T-helper 17 cell (primary cell): ENCODE measurements around the gene TEK. TPM values are rescaled to one million over a fixed set of nuclear protein-coding genes. Genes with fewer than 3 reads are reported as not detected.
"Not testable (repeated sequence)": the region's sequence is repeated elsewhere in the genome, so short reads cannot be mapped to it uniquely, and the experiment has no call there.

ENCODE experiments used
- ATAC-seq: fragments of 150-1000 bp; cut with Tn5 transposase; 2 replicates; pipeline ENCODE4 v1.10.0; 2021; ENCODE audit warnings: mild to moderate bottlenecking, moderate library complexity
- DNase-seq, 3 donors: peaks; one replicate each; pipeline versions ENCODE4 v3.0.0 to v3.0.0-alpha.2; 2020 to 2021
- H3K9me3 ChIP-seq: one replicate; pipeline ENCODE4 v1.7.0; 2013; ENCODE audit warnings: low read length, mild to moderate bottlenecking; ENCODE audit not compliant: control insufficient read depth, poor library complexity, severe bottlenecking
- H3K27ac Mint-ChIP-seq: one replicate; pipeline ENCODE4 v1.8.0; 2022; ENCODE audit warnings: mild to moderate bottlenecking, moderate library complexity, mixed read lengths
- H3K27me3 Mint-ChIP-seq: one replicate; pipeline ENCODE4 v1.8.0; 2022; ENCODE audit warnings: mixed read lengths
- H3K36me3 Mint-ChIP-seq: one replicate; pipeline ENCODE4 v1.8.0; 2022; ENCODE audit warnings: low read depth, mixed read lengths
- H3K4me1 Mint-ChIP-seq: one replicate; pipeline ENCODE4 v1.8.0; 2022; ENCODE audit warnings: mild to moderate bottlenecking, mixed read lengths
- H3K4me3 Mint-ChIP-seq: one replicate; pipeline ENCODE4 v1.8.0; 2022; ENCODE audit warnings: mild to moderate bottlenecking, moderate library complexity, mixed read lengths
- total RNA-seq, 4 donors: library from RNA in 2 of 4; stranded (reverse) in 2 of 4; gene quantifications; one replicate each; pipeline ENCODE4 v1.2.3 and lab custom pipeline; 2022 to 2026

Gene TEK
- not detected for total RNA-seq
- 0 reads per million in 2 donors for total RNA-seq (lab: John Stamatoyannopoulos, UW)

GRCh38 chr9:27108981-27109541 lies at the start of gene TEK:
Gene TEK, plus strand, starts transcription at chr9:27109225. Its CDS starts 366 bp downstream, at chr9:27109591.
- no peaks in the 10 kb centered on the region for H3K9me3 ChIP-seq
- Mint-ChIP-seq H3K27me3 (peaks cover 11% of the 10 kb centered on the region), H3K36me3 (no peaks in the 10 kb centered on the region), H3K4me3 (no peak within 1 kb of the TSS), H3K4me1 (no peaks in the 10 kb centered on the region), H3K27ac (no peak within 1 kb of the TSS)
- no peak for DNase-seq
- no peak for ATAC-seq

GRCh38 chr9:27059412-27059811 lies 49.6 kb upstream of the TEK start:
- Mint-ChIP-seq H3K27me3 (no peaks in the 10 kb centered on the region), H3K4me3 (no peak overlapping the region), H3K27ac (no peak overlapping the region), H3K4me1 (no peaks in the 10 kb centered on the region), H3K36me3 (peaks cover 5% of the 10 kb centered on the region)
- ATAC-seq (no peak), DNase-seq (no peak)
- no peaks in the 10 kb centered on the region for H3K9me3 ChIP-seq

GRCh38 chr9:27059907-27060306 lies 49.1 kb upstream of the TEK start:
- H3K9me3 ChIP-seq, result no peaks in the 10 kb centered on the region
- Mint-ChIP-seq H3K36me3 (peaks cover 5% of the 10 kb centered on the region), H3K4me1 (no peaks in the 10 kb centered on the region), H3K27me3 (no peaks in the 10 kb centered on the region), H3K4me3 (no peak overlapping the region), H3K27ac (no peak overlapping the region)
- ATAC-seq (no peak), DNase-seq (no peak)

- ATAC-seq (no peak), DNase-seq (no peak)
- H3K4me1 Mint-ChIP-seq, result no peaks in the 10 kb centered on the region
- H3K36me3 Mint-ChIP-seq, result no peaks in the 10 kb centered on the region
- no peaks in the 10 kb centered on the region for H3K9me3 ChIP-seq
- H3K27ac Mint-ChIP-seq, result no peak overlapping the region
- H3K27me3 Mint-ChIP-seq, result no peaks in the 10 kb centered on the region
- H3K4me3 Mint-ChIP-seq, result no peak overlapping the region
These were observed 43.7 kb upstream of the TEK start for GRCh38 chr9:27065288-27065687.

DNA sequence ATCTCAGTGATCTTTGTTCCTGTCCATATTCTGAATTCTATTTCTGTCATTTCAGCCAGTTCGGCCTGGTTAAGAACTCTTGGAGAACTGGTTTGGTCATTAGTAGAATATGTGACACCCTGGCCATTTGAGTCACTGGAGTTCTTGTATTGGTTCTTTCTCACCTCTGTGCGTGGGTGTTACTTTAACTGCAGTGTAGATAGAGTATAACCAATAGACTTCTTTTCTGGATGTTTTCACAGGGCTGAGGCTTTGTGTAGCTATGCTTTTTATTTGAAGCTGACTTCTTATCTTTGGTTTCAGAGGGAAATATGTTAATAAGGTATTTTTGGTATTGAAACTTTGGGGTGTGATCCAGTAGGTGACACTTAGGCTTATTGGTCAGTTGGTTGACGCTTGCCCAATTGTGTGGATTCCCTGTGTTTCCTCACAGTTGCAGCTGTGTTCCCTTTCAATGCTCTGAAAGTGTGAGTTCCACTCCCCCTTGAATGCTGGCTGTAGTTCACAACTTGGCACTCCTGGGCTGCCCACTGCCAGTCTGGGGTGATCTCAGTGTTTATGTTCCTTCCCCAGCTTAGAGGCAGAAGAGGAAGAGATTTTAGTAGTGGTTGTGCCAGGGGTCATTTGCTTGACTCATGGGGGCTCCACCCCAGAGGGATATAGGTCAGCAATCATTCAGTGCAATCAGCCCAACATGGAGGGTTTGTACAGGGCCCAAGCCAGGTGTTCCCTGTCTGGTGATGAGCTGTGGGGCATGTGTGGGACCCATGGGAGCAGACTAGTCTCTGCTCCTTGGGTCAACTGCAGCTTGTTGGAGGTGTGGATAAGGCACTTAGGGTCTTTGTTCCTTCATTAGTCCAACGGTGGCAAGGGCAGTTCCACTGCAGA lies 34.9 kb upstream of the TEK start:
- Mint-ChIP-seq H3K4me1 (no peaks in the 10 kb centered on the region), H3K36me3 (no peaks in the 10 kb centered on the region), H3K27me3 (no peaks in the 10 kb centered on the region), H3K4me3 (no peak overlapping the region), H3K27ac (no peak overlapping the region)
- no peak for DNase-seq
- ATAC-seq, result no peak
- no peaks in the 10 kb centered on the region for H3K9me3 ChIP-seq

DNA sequence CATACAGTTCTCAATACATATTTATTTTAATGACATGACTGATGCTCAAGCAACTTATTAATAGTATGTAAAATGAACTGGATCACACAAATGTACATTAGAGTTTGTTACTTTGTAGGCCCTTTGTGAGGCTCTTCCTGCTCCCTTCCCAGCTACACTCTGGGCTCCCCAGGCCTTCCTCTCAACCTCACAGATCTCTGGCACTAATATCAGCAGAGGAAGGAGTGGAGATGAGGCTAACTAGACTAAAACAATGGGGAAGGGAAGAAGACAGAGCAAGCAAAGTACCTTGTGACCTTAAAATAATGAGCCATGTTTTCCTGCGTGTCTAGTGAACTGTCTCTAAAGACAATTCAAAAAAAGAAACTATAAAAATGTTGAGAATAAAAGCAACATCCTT lies 30.3 kb upstream of the TEK start:
- no peaks in the 10 kb centered on the region for H3K9me3 ChIP-seq
- Mint-ChIP-seq H3K27me3 (no peaks in the 10 kb centered on the region), H3K4me1 (no peaks in the 10 kb centered on the region), H3K4me3 (no peak overlapping the region), H3K27ac (no peak overlapping the region), H3K36me3 (no peaks in the 10 kb centered on the region)
- no peak for DNase-seq
- no peak for ATAC-seq

DNA sequence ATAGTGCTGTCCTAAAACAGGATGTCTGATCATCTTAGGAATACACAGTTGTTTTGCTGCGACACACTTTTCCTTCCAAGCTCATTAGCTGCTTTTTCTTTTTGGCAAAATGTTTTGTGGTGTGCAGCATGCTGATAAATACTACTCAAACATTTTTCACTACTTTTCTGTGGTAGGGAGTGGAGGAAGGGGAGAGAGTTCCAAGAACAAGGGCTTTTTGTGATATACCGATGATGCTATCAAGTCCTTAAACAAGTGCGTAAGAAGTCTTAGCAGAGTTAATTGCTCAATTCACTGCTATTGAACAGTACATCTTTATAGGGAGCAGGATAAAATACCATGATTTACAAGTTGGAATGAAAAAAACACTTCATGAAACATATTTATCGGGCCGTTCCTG lies 23.6 kb upstream of the TEK start:
- Mint-ChIP-seq H3K4me1 (no peaks in the 10 kb centered on the region), H3K4me3 (no peak overlapping the region), H3K27me3 (peaks cover 6% of the 10 kb centered on the region), H3K27ac (no peak overlapping the region), H3K36me3 (no peaks in the 10 kb centered on the region)
- DNase-seq (no peak), ATAC-seq (no peak)
- H3K9me3 ChIP-seq, result no peaks in the 10 kb centered on the region

DNA sequence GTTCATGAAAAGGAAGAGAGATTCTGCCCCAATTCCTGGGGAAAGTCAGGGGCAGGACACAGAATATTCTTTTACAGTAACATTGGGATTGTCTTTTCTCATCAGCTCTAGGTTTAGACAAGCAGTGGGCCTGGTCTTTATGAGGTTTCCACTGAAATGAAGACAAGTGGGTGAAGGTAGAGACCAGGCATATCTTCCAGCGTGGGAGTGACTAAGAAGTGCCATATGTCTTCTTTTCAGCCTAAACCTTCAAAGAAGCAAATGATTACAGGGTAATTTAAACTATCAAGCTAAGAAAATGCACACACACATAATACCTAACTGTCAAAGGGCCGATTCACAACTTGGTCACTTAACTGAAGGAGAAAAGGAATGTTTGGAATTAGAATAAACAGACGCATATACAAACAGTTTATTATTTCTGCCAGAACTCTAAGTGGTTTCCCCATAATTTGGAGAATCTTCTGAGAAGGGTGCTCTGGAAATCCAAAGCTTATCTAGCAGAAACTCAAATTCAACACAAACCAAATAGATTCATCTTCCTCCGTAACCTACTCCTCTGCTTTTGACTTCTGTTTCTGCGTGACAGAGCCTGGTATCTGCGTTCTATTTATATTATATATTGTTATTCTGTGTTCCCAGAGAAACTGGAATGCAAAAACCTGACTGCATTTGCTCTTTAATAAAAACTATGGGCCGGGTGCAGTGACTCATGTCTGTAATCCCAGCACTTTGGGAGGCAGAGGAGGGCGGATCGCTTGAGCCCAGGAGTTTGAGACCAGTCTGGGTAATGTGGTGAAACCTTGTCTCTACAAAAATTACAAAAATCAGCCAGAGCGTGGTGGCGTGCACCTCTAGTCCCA lies 22.0 kb upstream of the TEK start:
- H3K9me3 ChIP-seq, result no peaks in the 10 kb centered on the region
- ATAC-seq (no peak), DNase-seq (no peak)
- Mint-ChIP-seq H3K4me3 (no peak overlapping the region), H3K4me1 (no peaks in the 10 kb centered on the region), H3K27ac (no peak overlapping the region), H3K36me3 (no peaks in the 10 kb centered on the region), H3K27me3 (peaks cover 6% of the 10 kb centered on the region)

DNA sequence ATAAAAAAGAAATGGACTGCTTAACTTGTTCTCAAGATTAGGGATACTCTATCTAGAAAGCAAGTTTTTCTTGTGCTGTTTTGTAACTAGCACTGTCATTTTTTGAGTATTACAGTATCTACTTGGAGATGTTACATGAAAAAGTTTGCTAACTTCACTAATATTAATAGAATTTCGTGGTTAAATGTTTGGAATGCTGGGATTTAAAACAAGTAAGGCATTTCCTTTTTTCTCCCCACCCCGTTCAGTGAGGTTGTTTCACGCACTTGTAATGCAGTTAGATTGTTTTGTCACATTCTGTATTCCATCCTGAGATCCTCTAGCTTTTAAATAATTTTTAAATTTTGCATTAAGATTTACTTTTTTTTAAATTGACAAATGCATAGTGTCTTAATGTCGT lies 20.0 kb upstream of the TEK start:
- Mint-ChIP-seq H3K4me1 (no peaks in the 10 kb centered on the region), H3K27me3 (peaks cover 6% of the 10 kb centered on the region), H3K27ac (no peak overlapping the region), H3K36me3 (no peaks in the 10 kb centered on the region), H3K4me3 (no peak overlapping the region)
- ATAC-seq, result no peak
- H3K9me3 ChIP-seq, result no peaks in the 10 kb centered on the region
- no peak for DNase-seq

GRCh38 chr9:27089706-27090105 lies 19.3 kb upstream of the TEK start:
- Mint-ChIP-seq H3K4me1 (no peaks in the 10 kb centered on the region), H3K36me3 (no peaks in the 10 kb centered on the region), H3K4me3 (no peak overlapping the region), H3K27ac (no peak overlapping the region), H3K27me3 (peaks cover 12% of the 10 kb centered on the region)
- DNase-seq (no peak), ATAC-seq (no peak)
- H3K9me3 ChIP-seq, result no peaks in the 10 kb centered on the region

- no peak for ATAC-seq
- no peaks in the 10 kb centered on the region for H3K4me1 Mint-ChIP-seq
These were observed 18.8 kb upstream of the TEK start for GRCh38 chr9:27090231-27090630.

DNA sequence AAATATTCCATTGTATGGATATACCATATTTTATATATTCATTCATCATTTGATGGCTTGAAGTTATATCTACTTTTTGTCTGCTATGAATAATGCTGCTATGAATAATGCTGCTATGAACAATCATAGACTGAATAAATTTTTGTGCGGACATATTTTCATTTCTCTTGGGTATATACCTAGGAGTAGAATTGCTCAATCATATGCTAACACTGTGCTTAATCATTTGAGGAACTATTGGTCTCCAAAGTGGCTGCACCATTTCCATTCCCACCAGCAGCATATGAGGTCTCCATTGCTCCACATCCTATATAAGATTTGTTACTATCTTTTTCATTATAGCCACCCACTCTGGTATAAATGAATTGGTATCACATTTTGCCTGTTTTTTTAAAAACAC lies 18.3 kb upstream of the TEK start:
- H3K4me1 Mint-ChIP-seq, result no peaks in the 10 kb centered on the region
- ATAC-seq (no peak), DNase-seq (no peak)
- no peak overlapping the region for H3K27ac Mint-ChIP-seq
- H3K27me3 Mint-ChIP-seq, result peaks cover 16% of the 10 kb centered on the region
- H3K36me3 Mint-ChIP-seq, result no peaks in the 10 kb centered on the region
- no peaks in the 10 kb centered on the region for H3K9me3 ChIP-seq
- no peak overlapping the region for H3K4me3 Mint-ChIP-seq

More at GRCh38 chr9:27090231-27090630, 18.8 kb upstream of the TEK start:
- Mint-ChIP-seq H3K4me3 (no peak overlapping the region), H3K36me3 (no peaks in the 10 kb centered on the region), H3K27ac (no peak overlapping the region), H3K27me3 (peaks cover 16% of the 10 kb centered on the region)
- DNase-seq, result no peak
- H3K9me3 ChIP-seq, result no peaks in the 10 kb centered on the region

DNA sequence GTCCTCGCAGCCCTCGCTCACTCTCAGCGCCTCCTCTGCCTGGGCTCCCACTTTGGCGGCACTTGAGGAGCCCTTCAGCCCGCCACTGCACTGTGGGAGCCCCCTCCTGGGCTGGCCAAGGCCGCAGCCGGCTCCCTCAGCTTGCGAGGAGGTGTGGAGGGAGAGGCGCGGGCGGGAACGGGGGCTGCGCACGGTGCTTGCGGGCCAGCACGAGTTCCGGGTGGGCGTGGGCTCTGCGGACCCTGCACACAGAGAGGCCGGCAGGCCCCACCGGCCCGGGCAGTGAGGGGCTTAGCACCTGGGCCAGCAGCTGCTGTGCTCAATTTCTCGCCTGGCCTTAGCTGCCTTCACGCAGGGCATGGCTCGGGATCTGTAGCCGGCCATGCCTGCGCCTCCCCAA lies 16.5 kb upstream of the TEK start:
- H3K9me3 ChIP-seq, H3K4me3 Mint-ChIP-seq, H3K4me1 Mint-ChIP-seq, H3K27ac Mint-ChIP-seq, DNase-seq, H3K36me3 Mint-ChIP-seq, ATAC-seq: not testable (repeated sequence)
- peaks cover 16% of the 10 kb centered on the region for H3K27me3 Mint-ChIP-seq
